HS-5 (cell line): ENCODE measurements around the gene TENT4A.

Experiments
- DNase-seq: peaks from one replicate; pipeline ENCODE4 v3.0.0-alpha.2; 2012; ENCODE audit warnings: low read depth

The TENT4A gene

DNA sequence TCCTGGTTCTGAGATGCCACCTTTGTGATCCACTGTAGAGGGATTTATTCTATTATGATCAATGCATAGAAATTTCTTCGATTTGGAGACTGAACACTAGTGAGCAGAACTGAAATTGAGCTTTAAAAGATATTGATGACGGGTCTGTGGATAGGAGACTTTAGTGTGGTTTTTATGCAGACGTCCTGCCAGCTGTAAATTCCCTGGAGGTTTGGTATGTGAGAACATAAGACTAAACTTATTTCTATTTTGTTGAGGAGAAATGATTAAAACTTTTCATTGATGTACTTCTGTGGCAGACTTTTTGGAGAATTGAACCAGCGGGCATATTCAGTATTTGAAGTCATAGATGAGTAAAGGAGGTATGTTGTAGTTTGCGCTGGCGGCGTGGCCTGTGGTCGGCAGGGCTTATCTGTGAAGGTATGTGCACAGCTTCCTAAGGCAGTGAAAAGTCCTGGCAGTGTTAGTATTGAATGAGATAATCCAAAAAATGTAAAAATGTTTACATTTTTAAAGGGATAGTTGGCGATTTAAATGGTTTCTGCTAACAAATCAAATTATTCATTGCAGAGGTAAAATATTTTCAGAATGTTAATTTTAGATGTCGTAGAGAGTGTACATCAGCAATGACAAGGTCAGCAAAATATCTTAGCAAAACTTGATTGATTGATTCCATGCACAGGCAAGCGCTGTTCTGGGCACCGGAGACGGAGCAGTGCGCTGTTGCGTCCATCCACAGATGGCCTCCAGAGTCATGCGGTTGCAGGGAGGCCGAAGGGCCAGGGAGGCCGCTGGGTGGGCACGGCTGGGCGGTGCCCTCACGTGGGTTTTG lies 20.4 kb downstream of the TENT4A start:
- no peak for DNase-seq

DNA sequence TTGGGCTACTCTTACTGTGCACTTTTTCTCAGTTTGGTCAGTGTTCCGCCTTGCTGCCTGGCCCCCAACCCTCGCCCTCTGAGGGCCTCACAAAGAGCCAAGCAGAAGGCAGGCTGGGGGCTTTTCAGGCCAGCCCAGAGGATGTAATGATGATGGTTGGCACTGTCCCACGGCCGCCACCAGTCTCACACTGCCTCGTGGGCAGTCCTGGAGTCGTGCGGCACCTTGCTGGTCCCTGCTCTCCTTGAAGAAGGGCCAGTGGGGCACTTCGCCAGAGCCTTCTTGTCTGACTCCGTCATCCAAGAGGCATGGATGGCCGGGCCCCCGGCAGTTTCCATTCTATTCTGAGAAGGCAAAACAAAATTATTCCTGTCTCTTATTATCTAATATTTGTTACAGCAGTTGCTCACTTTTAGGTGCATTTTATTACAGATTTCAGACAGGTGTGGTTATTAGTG lies 21.0 kb downstream of the TENT4A start:
- no peak for DNase-seq

DNA sequence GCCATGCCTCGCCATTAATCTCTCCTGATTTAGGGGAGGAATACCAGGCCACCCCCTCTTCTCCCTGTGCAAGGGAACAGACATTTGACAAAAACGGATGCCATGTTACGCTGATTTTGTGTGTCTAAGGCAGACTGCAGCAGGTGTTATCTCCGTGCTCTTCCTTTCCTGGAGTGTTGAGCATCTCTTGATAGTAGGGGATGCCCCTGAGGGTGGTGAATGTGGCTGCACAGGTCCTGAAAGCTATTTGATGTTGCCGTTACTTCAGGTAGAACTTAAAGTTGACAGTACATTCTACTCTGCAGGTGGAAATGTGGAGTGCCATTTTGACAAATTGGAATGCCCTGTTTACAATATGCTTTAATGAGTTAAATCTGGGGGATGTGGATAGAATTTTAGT lies 21.5 kb downstream of the TENT4A start:
- no peak for DNase-seq

DNA sequence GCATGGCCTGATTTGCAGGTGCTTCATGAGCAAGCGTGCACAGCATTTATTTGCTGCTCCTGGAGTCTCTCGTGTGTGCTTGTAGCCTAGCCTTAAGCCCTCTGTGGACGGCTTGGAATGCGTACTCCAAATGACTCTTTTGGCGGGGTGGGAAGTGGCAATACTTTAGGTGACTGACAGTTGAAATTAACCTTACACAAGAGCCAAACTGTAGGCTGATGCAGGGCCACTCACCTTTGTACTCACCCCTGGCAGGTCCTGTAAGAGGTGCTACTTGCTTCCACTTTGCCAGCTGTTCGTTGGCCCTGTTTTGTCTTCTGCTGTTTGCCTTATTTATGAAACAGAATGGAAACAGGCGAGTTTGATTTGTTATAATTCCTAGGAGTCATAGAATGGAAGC lies 22.9 kb downstream of the TENT4A start:
- DNase-seq = no peak

DNA sequence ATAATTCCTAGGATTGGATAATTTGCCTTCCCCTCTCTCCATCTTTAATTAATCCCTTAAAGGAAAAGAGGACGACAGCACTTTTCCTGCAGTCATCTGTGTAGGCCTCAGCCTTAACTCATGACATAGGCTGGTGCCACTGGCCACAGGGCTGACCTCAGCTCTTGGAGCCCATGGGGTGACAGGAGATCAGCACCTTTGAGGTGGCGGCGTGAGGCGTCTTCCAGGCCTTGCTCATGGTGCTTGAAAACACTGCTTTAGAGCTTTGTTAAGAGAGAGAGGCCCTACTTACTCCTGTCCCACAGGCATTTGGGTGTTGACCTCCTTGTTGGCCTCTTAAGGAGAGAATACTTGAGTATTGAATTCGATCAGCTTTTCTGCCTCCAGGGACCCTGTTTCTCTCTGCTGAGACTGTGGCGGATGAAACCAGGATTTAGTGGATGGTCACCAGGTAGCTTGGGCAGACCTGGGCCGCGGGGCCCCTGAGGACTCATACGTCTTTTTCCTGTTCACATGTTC lies 23.4 kb downstream of the TENT4A start:
- no peak for DNase-seq

DNA sequence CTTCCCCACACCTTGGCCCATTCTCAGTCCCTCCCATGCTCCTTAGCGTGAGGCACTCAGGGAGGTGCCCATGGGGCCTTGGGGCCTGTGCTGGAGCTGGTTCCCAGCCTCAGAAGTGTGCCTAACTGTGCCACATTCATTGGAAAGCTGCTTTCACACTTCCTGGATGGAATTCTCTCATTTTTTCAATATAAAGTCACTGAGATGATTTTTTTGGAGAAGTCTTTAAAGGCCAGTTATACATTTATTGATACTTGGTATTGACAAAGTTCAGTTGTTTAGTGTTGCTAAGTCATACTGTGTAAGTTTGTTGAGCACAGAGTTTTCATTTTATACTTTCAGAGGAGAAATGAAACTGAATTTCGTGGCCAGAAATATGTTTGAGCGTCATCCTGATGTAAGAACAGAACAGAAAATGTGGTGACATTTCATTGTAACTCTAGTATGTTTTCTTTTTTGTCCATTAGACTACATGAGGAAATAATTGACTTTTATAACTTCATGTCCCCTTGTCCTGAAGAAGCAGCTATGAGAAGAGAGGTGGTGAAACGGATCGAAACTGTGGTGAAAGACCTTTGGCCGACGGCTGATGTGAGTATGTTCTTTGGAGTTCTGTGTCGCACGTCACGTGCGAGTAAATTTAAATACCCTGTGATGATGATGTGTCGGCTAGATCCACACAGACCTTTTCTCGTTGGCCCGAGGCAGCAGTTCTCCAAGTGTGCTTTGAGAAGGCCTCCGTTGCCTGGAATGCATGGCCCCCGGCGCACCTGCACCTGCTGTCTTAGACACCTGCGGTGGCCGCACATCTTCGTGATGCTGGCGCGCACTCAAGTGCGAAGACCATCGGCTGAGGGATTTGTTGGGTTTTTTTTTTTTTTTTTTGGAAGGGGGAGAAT lies 24.1 kb downstream of the TENT4A start:
- DNase-seq = no peak

DNA sequence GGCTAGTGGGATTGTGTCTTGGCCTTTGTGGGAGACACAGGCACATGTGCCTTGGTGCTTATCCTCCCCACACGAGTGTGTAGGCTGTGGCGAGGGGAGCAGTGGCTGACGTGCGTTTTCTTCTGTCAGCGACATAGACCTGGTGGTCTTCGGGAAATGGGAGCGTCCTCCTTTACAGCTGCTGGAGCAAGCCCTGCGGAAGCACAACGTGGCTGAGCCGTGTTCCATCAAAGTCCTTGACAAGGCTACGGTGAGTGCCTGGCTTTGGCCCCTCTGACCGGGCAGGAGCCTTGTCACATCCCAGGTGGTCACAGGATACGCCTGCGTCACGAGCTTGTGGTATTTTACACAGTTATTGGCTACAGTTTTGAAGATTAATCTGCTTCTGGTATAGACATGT lies 26.4 kb downstream of the TENT4A start:
- no peak for DNase-seq

DNA sequence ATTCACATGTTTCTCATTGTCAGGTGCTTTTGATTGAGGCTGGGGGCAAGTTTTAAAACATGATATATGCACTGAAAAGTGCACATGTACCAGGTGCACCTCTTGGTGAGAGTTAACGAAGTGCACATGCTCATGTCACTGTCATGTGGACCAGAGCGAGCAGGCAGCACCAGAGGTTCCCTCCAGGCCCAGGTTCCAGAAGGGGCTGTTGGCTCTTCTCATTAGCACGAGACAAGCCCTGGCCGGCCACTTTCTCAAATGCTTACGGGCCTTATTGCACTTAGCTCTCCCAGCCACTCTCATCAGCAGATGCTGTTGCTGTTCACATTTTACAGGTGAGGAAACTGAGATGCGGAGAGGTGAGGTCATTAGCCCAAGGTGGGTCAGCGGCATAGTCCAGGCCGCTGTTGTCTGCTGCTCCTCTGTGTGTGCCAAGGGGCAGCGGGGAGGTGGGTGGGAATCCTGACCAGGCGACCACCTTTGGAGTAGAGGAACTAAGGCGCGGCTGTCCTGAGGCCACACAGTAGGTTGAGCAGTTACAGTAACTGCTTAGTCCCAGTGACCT lies 27.4 kb downstream of the TENT4A start:
- DNase-seq = no peak

DNA sequence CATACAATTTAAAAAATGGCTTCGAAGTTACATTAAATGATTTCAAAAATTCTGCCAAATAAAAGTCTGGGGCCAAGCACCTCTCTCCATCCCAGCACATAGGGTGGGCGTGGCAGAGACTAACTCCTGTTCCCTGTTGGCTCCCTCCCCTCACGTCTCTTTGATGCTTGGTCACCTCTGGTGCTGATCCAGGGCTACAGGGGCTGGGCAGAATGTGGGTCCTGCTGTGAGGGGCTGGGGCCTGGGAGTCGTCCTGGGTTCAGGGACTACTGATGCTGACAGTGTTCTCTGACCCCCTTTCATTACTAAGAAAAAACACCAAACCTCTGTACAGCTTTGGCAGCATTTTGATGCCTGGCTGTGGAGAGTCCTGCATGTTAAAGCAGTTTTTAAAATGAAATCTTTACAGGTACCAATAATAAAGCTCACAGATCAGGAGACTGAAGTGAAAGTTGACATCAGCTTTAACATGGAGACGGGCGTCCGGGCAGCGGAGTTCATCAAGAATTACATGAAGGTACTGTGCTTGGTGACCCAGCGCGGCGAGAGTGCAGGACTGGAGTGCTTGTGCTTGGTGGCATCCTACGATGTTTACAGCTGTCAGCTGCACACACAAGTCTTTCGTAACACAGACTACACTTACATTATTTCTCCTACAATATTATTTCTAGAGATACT lies 29.0 kb downstream of the TENT4A start:
- no peak for DNase-seq

DNA sequence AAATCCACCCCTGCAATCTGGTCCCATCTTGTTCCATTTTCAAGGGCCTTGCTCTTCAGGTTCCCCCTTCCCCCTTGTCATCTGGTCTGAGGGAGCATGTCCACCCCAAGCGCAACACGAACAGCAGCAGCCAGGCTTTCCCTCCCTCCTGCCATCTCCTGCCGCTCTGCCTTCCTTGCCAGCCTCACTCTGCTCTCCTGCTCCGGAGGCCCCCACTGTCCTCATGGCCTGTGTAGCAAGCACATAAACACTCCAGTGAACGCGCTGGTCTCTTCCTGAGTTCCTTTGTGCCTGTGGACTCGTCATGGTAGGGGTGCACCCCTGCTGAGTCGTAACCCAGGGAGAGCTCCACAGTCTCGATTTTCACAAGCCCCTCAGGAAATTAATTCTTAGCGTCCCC lies 29.9 kb downstream of the TENT4A start:
- no peak for DNase-seq

DNA sequence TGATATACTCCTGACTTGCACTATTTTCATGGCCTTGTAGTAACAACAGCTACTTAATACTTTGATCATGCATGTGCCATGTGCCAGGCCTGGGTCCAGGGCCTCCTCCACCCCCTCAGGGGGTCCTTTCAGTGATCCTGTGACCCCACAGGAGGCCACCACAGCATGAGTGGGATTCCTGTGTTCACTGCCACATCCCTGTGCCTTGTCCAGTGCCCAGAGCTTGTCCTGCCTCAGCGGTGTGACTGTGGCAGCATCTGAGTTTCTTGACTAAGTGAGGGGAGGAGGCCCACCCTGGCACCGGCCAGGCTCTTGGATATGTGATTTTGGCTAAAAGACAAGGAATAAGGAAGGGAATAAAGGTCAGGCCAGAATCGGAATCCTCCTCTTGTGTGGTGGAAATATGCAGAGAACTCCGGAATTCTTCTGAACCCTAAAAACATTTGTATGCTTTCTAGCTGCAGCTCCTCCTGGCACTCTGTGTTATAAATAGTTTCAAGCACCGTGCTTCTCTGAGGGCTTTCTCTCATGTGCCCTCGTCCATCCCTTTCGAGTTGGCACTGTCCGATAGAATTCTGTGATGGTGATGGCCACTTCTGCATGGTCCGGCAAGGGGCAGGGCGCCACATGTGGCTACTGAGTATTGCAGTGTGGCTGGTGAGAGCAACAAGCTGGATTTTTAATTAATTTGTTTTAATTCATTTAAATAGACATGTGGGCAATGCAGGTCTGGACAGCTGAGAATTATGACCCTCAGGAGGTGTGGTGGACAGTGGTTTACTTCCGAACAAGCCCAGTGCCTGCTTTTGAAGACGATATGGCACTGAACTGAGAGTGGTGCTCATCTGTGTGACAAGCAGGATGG lies 31.8 kb downstream of the TENT4A start:
- no peak for DNase-seq

DNA sequence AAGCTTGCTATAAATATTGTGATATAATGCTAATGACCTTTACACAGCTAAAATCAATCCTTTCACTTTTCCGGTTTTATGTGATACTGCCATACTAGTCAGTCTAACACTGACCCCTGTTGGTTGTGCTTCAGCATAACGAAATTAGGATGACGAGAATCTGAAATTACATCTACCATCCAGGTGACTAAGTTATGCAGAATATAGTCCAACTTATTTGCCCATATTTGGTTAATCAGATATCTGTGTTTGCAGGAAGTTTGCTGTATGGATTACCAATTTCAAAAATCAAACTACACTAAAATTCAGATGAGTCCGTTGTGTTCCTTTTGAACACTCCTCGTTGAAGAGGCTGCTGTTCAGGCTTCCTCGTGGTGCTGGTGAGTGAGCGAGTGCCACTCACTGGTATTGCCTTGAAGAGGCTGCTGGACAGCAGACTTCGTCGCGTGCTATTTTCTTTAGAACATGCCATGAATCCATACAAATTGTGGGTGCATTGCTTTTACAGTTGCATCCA lies 32.5 kb downstream of the TENT4A start:
- DNase-seq = peak; percentile 39

DNA sequence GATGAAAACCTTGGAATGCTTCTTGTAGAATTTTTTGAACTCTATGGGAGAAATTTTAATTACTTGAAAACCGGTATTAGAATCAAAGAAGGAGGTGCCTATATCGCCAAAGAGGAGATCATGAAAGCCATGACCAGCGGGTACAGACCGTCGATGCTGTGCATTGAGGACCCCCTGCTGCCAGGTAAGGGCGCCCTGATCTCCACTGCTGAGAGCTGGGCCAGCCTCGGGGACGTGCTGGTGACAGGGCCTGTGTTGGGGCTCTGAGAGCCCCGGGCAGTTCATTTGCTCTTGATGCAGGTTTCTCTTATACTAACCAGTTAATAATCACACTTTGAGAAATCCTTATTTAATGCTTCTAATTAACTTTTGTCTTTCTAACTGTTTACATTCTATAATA lies 33.0 kb downstream of the TENT4A start:
- no peak for DNase-seq

DNA sequence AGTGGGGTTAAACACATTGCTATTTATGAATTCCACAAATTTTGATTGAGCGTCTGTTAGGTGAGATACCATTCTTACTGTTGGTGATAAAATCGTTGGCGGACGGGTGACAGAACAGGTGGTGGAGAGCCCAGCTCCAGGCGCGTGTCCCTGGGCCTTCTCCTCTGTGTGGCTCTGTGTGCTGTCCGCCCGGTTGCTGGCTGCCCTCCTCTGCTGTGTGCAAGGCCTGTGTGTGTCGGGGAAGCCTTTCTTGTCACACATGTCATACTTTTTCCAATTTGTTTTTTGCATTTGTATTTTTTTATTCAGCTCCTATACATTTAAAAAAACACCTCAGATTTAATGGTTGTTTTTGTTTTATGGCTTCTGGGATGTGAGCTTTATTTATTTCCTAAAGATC lies 33.9 kb downstream of the TENT4A start:
- DNase-seq = no peak

DNA sequence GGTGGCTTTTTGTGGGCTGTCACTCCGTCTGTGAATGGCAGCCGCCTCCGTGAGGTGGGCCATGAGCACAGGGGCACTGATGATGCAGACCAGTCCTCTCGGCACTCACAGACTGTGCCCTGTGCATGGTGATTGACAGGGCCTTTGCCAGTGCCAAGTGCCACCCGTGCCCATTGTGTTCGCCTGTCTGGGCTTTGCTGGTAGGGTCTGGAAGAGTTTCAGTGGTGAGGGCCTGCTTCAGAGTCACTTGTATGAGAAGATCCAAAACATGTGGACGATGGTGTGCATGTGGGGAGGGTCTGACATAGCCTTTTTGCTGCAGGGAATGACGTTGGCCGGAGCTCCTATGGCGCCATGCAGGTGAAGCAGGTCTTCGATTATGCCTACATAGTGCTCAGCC lies 34.9 kb downstream of the TENT4A start:
- DNase-seq = no peak

DNA sequence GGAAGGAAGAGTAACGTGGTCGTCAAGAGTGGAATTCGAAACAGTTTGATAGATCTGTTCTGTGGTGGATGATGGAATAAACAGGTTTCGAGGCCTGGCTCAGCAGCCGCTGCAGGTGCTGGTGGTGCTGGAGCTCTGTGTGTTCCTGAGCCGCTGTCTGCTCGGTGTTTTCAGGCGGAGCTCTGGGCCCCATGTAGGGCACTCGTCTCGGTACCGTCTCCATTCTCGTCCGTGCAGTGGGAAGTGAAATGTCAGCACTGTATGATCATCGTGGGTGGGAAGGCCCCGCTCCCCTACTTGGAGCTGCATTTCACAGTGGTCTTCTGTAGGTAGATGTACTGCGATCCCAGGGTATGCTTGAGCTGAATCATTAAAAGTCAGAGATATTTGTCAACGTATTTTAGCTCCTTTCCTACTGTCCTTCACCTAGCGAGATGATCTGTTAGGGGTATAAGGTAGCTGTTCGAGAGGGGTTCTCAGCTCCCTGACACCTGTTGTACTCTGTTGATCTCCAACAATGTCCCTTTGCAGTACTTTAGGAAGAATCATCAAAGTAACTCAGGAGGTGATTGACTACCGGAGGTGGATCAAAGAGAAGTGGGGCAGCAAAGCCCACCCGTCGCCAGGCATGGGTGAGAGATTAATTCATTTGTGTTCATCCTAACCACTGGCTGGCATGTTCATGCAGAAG lies 35.9 kb downstream of the TENT4A start:
- DNase-seq = no peak

DNA sequence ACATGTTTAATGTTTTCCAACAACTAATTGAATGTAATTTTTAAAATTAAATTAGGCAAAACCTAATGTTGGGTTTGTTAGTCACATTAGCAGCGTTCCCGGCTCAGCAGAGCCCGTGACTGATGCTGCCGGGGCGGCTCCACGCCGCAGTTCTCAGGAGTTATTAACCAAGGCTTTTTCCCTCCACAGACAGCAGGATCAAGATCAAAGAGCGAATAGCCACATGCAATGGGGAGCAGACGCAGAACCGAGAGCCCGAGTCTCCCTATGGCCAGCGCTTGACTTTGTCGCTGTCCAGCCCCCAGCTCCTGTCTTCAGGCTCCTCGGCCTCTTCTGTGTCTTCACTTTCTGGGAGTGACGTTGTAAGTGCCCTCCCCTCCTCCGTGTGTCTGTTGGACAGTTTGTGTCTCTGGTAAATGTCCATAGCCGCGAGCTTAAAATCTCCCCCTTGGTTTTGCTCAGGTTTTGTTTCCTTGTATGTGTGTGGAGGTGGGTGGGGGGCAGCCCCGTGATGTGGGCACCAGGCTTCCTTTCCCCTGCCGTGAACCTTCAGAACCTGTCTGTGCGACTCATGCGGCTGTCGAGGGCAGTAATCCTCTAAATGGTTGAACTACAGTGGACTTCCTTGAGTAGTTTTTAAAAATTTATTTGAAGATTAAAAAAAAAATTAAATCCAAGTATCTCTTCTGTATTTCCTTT lies 37.1 kb downstream of the TENT4A start:
- no peak for DNase-seq

DNA sequence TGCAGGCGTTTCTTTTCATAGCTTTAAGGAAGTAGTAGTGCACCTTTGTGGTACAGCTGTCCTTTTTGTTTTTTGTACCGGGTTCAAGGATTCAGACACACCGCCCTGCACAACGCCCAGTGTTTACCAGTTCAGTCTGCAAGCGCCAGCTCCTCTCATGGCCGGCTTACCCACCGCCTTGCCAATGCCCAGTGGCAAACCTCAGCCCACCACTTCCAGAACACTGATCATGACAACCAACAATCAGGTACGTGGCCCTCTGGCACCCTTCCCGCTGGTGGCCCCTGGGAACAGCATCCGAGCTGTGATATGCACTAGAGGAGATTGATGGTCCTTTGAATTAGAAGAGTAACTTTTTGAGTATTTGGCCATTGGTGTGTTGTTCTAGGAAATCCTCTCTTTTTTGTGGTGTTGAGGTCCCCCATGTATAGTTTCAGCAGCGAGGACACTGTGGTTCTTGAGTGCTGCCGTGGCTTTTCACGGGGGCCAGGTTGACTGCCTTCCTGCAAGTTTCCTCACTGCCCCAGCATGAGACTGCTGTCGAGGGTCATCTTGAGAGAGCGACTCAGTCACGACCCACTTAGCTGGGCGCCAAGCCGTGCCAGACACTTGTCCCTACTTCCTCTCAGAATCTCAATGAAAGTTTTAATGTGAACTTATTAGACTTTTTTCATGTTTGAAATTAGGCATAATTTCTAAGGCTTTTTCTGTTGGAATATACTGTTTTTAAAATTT lies 37.9 kb downstream of the TENT4A start:
- no peak for DNase-seq

DNA sequence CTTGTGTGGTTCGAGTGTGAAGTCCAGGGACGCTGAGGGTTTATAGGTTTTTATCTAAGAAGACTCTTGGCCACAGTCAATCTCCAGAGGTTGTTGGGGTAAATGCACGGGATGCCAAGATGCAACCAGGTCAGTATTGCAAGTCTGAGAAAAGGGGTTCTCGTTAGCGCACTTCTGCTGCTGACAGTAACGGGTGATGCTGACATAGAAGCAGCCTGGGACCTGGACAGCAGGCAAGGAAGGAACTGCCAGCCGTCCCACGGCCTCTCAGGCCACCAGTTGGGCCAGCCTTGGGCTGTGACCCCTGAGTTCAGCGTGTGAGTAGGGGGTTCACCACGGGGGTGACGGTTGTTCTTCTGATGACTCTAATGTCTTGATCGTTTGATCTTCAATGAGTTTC lies 39.0 kb downstream of the TENT4A start:
- no peak for DNase-seq
